ENCODE data around the gene IFT27.
"Not testable (repeated sequence)": the region's sequence is repeated elsewhere in the genome, so short reads cannot be mapped to it uniquely, and the experiment has no call there.

Gene IFT27

DNA sequence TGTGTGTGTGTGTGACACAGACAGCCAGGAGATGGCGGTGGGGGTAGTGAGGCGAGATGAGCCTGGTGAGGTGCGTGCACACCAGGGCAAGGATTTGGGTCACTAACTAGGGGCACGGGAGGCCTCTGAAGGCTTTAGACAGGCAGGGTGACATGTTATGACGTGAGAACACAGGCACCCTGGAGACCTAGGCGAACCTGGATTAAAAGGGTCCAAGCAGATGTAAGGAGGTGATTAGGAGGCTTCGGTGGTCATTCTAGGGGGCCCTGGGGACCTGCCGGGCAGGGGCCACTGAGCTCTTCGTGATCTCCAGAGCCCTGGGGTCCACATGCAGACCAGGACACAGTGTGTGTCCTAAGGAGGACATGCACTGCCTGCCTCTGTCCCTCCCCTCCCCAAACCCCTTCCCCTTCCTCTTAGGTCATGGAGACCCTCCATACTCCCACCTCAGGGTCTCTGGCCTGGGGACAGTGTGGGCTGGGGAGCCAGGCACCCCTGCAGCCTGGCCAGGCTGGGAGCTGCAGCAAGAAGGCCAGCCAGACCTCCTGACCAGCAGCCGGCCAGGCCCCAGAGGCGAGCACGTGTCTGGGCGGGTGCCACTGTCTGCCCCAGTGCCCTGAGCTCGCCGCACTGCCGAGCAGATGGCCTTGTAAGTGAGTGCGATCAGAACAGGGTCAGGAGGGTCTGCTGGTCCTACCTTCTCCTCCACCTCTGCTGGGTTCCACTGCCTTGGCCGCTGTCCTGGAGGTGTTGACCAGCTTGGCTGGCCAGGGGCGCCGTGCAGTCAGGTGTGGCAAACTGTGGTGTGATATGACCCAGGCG lies 32.1 kb downstream of the IFT27 start:
- no peak for DNase-seq (ENCODE audit: low read depth)

DNA sequence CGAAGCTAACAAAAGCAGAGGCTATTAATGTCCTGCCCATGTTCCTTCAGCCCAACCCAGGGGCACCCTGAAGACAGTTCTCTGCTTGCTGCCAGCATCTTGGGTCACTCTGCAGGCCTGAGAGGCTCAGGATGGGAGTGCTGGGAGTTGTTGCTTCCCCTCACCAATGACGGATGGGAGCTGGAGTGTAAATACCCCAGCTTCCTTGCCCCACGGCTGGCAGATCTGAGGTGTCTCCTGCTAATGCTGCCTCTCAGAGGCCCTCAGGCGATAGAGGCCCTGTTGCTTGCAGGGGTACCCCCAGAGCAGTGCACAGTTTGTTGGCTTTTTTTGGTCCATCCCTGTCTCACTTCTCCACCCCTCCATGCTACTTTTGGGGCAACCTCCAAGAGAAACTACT lies 32.9 kb downstream of the IFT27 start:
- DNase-seq (ENCODE audit: low read depth): no peak

DNA sequence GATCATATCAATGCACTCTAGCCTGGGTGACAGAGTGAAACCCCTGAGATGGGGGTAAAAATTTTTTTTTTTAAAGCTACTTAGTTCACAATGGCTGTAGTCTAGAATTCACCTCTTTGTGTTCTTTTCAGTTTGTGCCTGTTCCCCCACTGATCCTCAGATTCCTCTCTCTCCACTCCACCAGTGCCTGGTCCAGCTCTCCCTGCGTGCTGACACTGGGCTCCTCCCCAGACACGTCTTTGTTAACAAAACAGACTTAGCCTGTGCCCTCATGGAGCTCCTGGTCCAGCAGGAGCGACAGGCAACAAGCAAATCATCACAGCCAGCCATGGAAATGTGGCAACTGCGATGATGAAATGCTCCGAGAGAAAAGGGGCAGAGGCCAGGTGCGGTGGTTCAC lies 34.0 kb downstream of the IFT27 start:
- no peak for DNase-seq (ENCODE audit: low read depth)

- no peak for DNase-seq (ENCODE audit: low read depth)
Observed at GRCh38 chr22:36741204-36741793, 34.6 kb downstream of the IFT27 start.

DNA sequence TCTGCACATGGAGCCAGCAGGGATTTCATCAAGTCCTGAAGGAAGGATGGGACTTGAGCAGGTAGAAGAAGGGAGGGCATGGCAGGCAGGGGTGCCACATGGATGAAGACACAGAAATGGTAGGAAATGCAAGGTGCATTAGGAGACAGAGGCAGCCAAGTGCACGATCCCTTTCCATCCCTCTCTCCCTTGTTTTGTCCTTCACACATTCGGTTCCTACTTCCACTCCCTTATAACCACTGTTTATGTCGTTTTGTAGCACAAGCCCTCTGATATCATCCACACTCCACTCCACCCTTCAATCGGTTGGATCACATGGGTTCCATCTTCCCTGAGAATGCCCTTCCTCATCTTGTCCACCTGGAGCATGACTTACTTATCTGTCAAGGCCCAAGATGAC lies 35.2 kb downstream of the IFT27 start:
- DNase-seq (ENCODE audit: low read depth): no peak

DNA sequence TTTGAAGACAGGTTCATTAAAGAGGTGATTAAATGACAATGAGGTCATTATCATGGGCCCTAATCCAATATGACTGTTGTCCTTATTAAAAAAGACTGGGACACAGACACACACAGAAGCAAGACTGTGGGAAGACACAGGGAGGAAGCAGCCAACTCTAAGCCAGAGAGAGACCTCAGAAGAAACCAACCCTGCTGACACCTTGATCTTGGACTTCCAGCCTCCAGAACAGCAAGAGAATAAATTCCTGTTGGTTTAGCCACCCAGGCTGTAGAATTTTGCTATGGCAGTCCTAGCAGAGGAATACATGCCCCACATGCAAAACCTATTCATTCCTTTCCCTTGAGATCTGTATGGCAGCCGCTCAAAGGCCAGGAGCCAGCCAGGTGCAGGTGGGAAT lies 36.7 kb downstream of the IFT27 start:
- DNase-seq (ENCODE audit: low read depth): no peak

- DNase-seq (ENCODE audit: low read depth): no peak
Observed at GRCh38 chr22:36738416-36739020, 37.4 kb downstream of the IFT27 start.

DNA sequence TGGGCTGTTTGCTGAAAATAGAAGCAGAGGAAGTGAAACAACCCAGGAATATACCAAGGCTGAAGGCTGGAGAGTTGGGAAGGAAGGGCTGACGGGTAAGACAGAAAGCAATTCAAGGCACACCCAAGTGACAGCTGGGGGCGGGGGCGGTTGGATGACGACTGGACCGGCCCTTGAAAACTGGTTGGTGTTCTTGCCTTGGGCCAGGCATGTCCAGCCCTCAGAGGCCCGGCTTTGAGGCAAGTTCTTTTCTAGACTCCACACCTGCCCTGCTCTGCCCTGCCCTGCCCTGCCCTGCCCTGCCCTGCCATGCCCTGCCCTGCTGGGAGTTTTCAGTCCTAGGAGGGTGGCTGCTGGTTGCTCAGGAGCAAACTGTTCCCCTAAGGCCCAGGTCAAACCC lies 38.1 kb downstream of the IFT27 start:
- DNase-seq (ENCODE audit: low read depth): no peak

DNA sequence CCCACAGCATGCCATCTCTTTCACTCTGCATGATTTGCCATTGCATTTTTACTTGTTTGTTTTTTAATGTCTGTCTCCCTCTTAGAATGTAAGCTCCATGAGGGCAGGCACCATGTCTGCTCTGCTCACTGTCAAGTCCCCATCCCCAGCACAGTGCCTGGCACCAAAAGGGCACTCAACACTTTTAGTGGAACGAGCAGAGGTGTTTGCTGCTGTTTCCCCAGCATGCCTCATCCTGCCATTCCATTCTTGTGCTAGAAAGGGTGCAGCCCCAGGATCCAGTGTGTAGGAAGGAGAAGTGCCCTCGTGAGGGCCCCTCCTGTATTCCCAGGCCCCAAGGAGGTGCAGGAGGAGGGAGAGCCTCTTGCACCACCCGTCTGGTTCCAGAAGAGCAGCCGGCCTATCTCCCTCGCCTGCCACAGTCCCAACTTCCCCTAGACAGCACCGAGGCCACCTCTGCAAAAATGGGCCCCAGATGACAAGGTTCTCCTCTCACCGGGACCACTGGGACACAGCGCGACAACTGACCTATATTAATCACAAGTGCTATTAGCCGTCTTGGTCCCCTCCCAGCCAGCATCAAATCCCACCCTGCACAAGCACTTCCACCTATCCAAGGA lies 39.1 kb downstream of the IFT27 start:
- no peak for DNase-seq (ENCODE audit: low read depth)

- DNase-seq (ENCODE audit: low read depth): no peak
Observed at GRCh38 chr22:36734171-36735058, 41.5 kb downstream of the IFT27 start.

GRCh38 chr22:36733271-36733670 lies 42.6 kb downstream of the IFT27 start:
- DNase-seq (ENCODE audit: low read depth): no peak

DNA sequence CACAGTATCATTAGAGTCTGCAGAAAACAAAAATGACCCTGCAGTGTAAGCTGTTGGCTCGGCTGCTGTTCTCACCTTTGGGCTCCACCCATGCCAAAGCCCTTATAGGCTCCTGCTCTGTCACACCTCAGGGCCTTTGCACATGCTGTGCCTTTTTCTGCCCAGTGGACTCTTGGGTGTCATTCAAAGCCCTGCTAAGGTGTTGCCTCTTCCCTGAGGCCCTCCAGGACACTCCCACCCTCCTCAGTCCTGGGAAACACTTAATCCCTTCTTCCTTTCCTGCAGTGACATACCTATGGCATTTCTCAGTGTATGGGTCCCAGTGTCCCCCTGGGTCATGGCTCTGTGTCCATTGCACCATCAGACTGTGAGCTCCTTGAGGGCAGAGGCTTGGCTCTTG lies 43.3 kb downstream of the IFT27 start:
- DNase-seq (ENCODE audit: low read depth): no peak

DNA sequence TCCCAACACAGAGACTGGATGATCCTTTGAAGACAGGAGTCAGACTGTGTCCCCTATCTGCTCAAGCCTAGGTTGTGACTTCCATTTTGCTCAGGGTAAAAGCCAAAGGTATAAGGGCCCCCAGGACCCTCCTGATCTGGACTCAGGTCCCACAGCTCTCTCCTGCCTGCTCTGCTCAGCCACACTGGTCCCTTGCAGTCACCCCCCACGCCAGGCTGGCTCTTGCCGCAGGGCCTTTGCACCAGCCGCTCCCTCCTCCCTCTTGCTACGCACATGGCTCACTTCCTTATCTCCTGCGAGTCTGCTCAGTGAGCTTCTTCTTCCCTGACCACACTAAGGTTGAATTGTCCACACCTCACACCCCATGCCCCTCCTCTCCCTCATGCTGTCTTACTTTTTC lies 44.0 kb downstream of the IFT27 start:
- no peak for DNase-seq (ENCODE audit: low read depth)

DNA sequence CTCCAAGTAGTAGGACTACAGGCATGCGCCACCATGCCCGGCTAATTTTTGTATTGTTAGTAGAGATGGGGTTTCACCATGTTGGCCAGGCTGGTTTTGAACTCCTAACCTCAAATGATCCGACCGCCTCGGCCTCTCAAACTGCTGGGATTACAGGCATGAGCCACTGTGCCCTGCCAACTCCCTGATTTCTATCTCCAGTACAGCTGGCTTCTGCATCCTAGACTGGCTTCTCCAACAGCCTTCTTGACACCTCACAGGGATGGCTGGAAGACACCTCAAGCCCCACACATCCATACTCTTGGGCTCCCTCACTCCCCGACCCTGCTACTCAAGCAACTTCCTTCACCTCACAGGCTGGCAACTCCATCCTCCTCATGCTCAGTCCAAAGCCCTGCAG lies 44.6 kb downstream of the IFT27 start:
- DNase-seq (ENCODE audit: low read depth): not testable (repeated sequence)

DNA sequence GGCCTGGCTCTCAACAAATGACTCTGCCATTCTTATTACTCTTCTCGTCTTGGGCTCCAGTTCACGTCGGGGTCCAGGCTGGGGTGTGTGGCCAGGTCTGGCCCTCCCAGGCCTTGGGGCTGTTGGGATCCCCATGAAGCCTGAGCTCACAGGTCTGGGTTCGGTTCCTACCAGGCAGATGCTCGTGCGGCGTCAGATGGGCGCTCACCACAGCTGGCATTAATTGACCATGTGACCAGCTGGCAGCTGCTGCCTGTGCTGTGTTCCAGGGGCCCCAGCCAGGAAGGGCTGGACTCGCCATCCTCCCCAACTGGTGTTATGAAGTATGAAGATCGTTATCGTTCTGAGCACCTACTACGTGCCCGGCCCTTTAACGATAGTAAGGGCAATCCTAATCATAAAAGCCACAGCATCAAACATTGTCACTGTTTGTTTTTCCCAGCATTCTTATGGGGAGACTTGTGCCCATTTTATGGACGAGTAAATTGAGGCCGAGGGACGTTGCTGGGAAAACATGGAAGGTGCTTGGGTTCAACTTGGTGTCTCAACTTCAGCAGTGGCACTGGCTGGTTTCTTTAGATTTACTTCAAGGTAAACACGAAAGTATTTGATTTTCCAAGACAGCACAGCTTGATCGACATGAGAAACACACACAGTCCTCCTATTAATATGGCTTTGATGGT lies 45.6 kb downstream of the IFT27 start:
- no peak for DNase-seq (ENCODE audit: low read depth)

DNA sequence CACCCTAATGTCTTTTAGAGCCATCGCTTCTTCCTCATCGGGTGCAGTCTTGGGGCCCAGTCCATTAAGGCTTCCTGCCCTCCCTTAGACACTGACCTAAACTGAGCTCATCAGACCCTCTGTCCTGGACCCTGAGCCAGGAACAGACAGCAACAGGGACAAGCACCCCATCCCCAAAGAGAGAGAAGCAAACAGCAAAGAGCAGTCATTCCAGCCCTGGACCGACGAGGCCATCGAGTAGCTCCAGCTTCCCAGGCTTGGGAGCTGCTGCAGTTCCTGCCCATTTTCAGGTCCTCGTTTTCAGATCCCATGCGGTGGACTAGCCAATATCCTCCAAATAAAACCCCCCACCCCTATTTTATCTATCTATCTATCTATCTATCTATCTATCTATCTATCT lies 46.6 kb downstream of the IFT27 start:
- no peak for DNase-seq (ENCODE audit: low read depth)

DNA sequence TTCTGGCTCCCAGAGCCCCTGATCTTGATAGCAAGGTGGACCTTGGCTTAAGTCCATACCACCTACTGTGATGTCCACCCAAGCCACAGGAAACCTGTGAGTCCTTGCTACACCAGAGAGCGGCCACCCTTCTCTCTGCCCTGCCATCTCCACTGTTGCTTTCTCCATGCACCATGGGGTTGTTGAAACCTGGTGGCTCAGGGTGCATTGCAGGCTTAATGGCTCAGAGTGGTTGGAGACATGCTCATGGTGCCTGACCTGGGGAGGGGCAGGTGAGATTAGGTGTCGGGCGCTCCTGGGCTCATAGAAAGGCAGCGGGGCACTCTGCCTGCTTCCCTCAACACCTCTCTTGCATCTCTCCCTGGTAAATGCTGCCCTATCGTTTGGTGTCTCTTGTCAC lies 47.4 kb downstream of the IFT27 start:
- no peak for DNase-seq (ENCODE audit: low read depth)

DNA sequence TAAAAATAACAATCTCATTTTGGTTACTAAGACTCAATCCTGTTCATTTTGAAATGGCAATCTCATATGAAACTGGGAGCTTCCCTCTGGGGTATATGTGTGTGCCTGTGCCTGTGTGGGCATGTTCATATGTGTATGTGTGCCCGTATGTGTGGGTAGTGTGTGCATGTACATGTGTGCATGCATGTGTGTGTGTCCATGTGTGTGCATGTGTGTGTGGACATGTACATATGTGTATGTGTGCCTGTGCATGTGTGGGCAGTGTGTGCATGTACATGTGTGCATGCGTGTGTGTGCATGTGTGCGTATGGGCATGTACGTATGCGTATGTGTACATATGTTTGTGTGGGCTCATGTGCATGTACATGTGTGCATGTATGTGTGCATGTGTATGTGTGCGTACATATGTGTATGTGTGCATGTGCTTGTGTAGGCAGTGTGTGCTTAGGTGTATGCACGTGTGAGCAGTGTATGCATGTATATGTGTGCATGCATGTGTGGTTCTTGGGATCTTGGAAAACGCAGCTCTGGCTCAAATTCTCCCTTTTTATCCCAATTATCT lies 47.9 kb downstream of the IFT27 start:
- DNase-seq (ENCODE audit: low read depth): no peak

- no peak for DNase-seq (ENCODE audit: low read depth)
Observed at GRCh38 chr22:36727110-36727509, 48.8 kb downstream of the IFT27 start.

GRCh38 chr22:36726007-36726380 lies 49.9 kb downstream of the IFT27 start:
- no peak for DNase-seq (ENCODE audit: low read depth)

DNA sequence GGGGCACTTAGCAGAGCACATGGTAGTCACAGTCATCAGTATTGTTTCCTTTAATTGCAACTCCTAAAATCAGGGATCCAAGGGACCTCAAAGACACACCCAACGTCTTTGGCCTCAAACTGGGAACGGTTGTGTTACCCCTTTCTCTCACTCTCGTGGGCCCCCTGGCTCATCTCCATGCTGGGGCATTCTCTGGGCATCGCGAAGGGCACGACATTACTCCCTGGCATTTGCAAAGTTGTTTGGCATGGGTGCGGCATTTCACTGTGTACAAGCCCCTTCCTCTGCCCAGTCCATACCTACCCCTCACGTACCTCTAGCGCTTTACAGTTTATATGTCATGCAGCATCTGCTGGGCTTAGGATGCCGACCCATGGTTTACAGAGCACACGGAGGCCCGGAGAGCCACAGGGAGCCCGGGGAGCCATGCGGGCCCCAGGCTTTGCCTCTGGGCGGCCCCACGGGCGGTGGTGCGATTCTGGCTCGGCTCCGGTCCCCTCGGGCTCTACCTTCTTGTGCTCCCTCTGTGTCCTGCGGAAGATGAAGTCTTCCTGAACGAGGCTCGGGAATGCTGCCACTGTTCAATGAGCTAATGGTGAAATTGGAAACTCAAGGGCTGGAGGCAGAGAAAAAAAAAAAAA lies 50.4 kb downstream of the IFT27 start:
- no peak for DNase-seq (ENCODE audit: low read depth)
